NOMO-1 treated with DMSO at 0.1 percent for 48 hours (cell line): ENCODE data around the gene PAK5.

ENCODE experiments used
- DNase-seq: peaks from one replicate; lab custom pipeline; 2025; ENCODE audit not compliant: unreplicated experiment; lab: John Stamatoyannopoulos, UW

PAK5 gene

GRCh38 chr20:9626357-9626756 is 212.5 kb downstream of the PAK5 start:
- DNase-seq, result no peak

- DNase-seq, result peak; percentile 27
Measured at GRCh38 chr20:9617940-9618339, 220.9 kb downstream of the PAK5 start.

DNA sequence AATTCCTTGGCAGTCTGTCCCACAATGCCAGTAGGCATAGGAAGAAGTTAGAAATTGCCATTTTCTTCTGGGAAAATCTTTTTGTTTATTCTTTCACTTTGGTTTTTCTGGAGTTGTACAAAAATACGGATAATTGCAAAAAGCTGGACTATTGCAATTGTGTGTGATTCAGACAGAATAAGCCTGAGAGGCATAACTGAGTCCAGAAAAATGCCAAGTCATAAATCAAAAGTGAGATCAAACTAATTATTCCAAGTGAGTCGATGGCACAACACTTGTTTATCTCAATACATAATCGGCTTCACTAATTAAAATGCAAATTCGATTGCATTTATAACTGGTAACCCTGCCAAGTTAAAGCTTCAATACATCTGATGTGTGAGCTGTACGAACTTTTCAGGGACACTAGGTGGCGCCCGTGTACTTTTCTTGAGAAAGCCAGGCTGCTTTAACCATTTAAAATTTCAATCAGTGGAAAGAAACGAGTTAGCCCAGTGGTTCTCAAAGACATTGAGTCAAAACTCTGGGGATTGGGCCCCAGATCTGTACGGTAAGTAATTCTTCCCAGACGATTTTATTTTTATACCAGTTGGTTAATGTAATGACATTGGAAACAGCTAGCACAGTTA is 221.9 kb downstream of the PAK5 start:
- DNase-seq, result peak; percentile 77

DNA sequence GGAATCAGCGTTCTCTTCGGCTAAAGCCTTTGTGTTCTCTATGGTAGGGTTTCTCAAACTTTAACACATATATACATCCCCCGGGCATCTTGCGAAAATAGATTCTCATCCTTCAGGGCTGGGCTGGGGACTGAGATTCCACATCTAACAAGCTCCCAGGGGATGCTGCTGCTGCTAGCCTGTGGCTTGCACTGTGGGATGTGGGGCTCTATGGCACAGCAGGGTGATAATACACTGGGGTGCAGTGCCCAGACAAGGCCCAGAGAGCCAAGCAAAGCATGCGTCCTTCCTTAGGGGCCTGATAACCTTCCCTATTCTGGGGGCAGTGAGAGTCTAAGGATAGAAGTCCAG is 222.4 kb downstream of the PAK5 start:
- DNase-seq, result no peak

GRCh38 chr20:9615766-9616454 is 223.0 kb downstream of the PAK5 start:
- DNase-seq, result peak; percentile 93

GRCh38 chr20:9615118-9615517 is 223.8 kb downstream of the PAK5 start:
- no peak for DNase-seq

DNA sequence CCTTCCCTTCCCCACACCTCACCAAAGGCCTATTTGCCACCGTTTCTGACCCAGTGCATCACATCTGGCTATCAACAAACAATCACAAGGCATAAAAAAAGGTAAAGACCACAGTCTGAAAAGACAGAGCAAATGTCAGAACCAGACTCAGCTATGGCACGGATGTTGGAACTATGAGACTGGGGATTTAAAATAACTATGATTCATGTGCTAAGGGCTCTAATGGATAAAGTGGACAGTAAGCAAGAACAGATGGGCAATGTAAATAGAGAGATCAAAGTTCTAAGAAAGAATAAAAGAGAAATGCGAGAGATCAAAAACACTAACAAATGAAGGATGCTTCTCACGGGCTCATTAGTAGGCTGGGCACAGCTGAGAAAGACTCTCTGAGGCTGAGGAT is 225.0 kb downstream of the PAK5 start:
- DNase-seq, result no peak

- no peak for DNase-seq
Measured at GRCh38 chr20:9611921-9612320, 227.0 kb downstream of the PAK5 start.

GRCh38 chr20:9610665-9611064 is 228.2 kb downstream of the PAK5 start:
- no peak for DNase-seq

- DNase-seq, result peak; percentile 76
Measured at GRCh38 chr20:9609887-9610502, 228.9 kb downstream of the PAK5 start.

GRCh38 chr20:9608639-9609340 is 230.1 kb downstream of the PAK5 start:
- no peak for DNase-seq

- DNase-seq, result no peak
Measured at GRCh38 chr20:9602847-9603183, 236.1 kb downstream of the PAK5 start.

DNA sequence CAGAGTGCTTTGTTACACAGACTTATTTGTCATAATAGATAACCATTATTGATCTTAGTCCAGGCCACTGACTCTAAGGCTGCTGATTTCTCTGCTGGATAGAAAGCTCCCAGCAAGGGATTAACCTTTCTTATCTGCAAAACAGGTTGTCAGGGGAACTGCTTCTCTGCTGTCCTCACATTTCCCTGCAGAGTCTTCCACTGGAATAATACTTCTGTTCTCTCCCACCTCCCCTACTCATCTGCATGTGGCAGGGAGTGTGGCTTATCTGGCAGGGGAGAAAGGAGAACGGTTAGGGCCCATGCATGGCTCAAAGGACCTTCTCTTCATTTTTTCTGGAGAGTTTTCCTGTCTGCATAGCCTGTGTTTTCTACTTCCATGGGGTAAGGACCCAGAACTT is 238.3 kb downstream of the PAK5 start:
- no peak for DNase-seq

GRCh38 chr20:9597547-9597946 is 241.3 kb downstream of the PAK5 start:
- no peak for DNase-seq

DNA sequence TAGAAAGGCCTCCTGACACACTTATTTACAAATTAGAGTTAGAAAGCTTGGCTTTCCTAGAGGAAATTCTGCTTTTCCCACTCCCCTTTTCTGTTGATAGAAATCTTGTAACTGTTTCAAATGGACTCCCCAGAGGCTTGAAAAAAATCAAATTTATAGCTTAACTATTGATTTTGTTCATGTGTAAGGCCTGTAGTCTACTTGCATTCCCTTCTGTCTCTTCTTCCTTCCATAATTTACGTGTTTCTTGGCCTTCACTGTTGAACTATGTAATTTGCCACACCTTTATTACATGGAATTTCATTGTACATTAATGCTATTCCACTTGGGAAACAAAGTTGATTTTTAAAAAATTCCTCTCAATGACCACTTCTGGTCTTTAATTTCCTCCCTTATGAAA is 243.1 kb downstream of the PAK5 start:
- no peak for DNase-seq

GRCh38 chr20:9594284-9594875 is 244.5 kb downstream of the PAK5 start:
- DNase-seq, result no peak

DNA sequence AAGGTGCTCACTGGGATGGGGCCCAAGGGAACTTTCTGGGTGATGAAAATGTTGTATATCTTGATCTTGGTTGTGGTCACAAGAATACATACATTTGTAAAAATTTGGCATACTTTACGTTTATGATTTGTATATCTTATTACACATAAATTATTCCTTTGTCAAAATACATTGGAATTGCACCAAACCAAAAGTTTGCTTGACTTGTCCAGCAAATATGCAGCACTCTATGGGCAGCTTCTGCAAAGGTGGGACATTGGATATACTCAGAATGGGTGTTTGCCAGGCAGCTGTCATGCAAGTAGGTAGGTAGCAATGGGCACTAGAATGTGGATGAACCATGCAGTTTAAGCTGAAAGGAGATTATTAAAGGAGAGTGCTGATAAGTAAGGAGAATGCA is 246.5 kb downstream of the PAK5 start:
- no peak for DNase-seq

DNA sequence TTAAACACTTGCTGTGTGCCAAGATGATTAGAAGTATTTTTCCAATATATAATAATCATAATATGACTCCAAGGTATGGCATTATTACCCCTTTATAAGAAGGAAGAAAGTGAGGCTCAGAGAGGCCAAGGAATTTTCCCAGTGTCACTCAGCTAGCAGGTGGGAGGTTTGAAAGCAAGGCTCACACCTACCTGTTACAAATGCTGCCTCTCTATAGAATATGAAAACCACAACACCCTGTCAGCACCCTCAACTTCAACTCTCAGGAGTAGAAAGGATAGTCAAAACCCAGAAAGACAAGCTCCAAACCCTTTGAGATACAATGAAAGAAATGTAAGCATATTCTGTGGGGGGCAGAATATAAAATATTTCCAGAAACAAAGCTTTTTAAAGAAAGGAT is 247.8 kb downstream of the PAK5 start:
- DNase-seq, result no peak

GRCh38 chr20:9590189-9590588 is 248.7 kb downstream of the PAK5 start:
- no peak for DNase-seq

GRCh38 chr20:9588706-9589105 is 250.2 kb downstream of the PAK5 start:
- no peak for DNase-seq

- DNase-seq, result no peak
Measured at GRCh38 chr20:9583151-9583550, 255.7 kb downstream of the PAK5 start.

DNA sequence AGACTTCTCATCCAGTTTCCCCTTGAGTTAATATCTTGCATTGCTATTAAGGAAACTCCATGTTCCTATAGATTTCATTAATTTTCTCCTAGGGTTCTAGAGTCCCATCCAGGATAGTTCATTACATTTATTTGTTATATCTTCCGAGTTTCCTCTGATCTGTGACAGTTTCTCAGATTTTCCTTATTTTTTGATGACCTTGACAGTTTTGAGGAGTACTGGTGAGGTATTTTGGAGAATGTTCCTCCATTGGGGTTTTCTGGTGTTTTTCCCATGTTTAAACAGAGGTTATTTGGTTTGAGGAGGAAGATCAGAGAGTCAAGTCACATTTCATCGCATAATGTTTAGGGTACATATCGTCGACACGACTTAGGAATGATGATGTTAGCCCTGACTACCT is 256.7 kb downstream of the PAK5 start:
- DNase-seq, result no peak
